Stimulated activated CD4-positive, alpha-beta T cell treated with anti-CD3 and anti-CD28 coated beads, Interleukin-1b, Interleukin-23, amount 100 ng/mL, for 1 hour (primary cell): ENCODE results near the gene CD163L1.
"Not testable (repeated sequence)": the region's sequence is repeated elsewhere in the genome, so short reads cannot be mapped to it uniquely, and the experiment has no call there.

Experiments
- DNase-seq, 2 donors: peaks; one replicate each; pipeline ENCODE4 v3.0.0-alpha.2; 2020; ENCODE audit warnings: low read depth in 2 of 2

The CD163L1 gene

DNA sequence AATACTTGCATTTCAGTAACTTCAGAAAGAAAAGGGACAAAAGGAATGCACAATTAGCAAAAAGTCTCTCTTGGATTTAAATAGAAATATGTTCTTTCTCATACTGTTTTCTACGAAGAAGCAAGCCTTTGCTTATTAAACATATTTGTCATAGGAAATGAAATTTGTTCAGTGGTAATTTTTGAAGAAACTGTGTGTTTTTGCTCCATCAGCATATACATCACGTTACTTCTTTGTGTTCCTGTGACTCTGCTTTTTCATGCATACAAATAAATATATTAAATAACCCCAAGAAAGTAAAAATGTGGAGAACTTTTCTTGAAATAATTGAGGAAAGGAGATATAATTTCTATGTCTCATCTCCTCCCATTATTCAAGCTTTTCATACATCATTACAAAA is 39.7 kb downstream of the CD163L1 start:
- no peak for DNase-seq

DNA sequence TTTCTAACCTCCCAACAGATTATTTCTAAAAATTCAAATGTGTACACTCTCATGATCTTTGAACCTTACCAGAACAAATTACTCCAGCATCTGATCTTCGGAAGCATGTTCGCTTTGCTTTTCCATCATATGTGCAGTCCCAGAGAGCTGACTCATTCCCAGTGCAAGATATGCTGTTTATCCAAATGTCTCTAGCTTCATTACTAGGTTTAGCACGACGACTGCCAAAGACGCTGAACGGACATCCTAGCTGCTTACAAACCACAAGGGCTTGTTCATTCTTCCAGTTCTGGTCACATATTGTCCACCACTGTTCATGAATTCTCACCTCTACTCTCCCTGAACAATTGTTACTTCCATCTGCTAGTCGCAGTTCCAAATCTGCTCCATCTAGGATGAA is 40.5 kb downstream of the CD163L1 start:
- DNase-seq: no peak

DNA sequence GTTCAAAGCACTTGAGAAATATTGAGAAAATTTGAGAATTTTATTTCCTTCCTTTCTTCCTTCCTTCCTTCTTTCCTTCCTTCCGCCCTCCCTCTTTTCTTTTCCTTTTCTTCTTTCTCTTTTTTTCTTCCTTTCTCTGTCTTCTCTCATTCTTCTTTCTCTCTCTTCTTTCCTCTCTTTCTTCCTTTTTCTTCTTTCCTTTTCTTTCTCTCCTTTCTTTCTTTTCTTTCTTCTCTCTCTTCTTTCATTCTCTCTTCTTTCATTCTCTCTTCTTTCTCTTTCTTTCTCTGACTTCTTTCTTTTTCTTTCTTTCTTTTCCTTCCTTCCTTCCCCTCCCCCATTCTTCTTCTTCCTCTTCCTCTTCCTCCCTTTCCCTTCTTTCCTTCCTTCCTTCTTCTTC is 44.9 kb downstream of the CD163L1 start:
- DNase-seq: no peak

DNA sequence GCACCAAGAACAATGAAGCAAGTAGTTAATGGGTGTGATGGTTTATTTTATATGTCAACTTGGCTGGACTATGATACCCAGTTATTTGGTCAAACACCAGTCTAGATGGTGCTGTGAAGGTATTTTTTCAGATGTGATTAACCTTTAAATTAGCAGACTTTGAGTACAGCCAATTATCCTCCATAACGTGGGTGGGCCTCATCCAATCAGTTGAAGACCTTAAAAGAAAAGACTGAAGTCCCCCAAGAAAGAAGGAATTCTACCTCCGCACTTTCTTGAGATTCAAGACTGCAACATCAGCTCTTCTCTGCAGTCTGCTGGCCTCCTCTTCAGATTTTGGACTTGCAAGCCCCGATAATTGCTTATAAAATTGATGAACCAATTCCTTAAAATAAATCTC is 47.5 kb downstream of the CD163L1 start:
- no peak for DNase-seq

DNA sequence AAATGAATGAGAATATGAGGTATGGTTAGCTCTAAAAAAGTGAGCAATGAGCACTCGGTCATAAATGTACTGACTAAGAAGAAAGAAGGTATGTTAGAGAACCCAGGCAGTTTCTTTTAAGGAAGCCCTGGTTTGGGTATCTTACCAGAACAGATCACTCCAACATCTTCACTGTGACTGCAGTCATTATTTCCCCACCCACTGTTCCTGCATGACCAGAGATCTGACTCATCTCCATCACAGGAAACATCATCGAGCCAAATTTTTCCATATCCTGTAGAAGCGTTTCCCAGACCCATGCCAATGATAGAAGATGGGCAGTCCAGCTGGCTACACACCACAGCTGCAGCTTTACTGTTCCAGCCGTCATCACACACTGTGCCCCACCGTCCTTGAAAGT is 48.0 kb downstream of the CD163L1 start:
- no peak for DNase-seq

- DNase-seq: no peak
Measured at GRCh38 chr12:7387289-7387688, 56.7 kb downstream of the CD163L1 start.

DNA sequence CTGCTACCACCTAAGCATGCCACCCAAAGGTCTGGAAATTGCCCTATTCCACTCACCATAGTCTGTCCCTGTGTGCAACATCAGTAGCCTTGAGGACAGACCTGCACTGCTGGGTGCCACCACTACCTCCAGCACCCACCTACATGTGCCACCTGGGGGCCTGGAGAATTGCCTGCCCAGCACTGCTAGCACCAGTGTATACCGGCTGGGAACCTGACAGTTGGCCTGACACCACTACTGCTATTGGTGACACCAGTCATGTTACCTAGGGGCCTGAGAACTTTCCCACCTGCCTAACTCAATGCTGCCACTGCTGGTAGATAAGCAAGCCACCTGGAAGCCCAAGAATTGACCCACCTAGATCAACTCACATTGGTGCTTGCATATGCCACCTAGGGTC is 60.8 kb downstream of the CD163L1 start:
- no peak for DNase-seq

GRCh38 chr12:7376196-7376595 is 67.8 kb downstream of the CD163L1 start:
- no peak for DNase-seq

DNA sequence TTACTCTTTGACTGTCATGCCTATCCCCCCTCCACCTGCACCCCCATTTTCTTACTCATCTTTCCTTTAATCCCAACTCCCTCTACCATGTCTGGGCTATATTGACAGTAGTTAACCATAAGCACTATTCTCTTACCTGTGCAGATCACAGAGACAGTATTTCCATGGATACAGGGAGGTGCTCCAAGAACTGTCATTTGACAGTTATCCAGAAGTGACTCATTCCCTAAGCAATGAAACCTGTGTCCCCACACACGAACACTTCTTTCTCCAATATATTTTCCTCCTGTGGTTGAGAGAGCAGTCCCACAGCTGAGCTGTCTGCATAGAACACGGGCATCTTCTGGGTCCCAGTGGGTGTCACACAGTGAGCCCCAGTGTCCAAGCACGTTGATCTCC is 68.8 kb downstream of the CD163L1 start:
- DNase-seq: no peak

- DNase-seq: no peak
Measured at GRCh38 chr12:7374423-7375144, 69.4 kb downstream of the CD163L1 start.

GRCh38 chr12:7373226-7373625 is 70.7 kb downstream of the CD163L1 start:
- DNase-seq: no peak

DNA sequence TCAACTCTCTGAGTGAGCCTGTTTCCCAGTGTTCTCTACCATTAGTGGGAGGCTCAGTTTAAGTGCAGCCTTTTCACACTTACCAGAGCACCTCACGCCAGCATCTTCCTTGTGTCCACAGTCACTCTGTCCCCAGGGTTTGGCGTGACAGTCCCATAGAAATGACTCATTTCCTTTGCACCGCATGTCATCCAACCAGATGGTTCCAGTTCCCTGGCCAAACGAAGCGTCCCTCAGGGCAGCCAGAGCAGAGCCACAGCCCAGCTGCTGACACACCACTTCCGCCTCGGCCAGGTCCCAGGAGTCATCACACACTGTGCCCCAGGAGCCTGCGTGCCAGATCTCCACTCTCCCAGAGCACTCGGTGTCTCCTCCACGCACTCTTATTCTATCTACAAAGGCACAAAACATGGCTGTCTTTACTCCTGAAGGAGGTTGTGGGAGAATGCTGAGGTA is 74.7 kb downstream of the CD163L1 start:
- no peak for DNase-seq

GRCh38 chr12:7362734-7363133 is 81.2 kb downstream of the CD163L1 start:
- no peak for DNase-seq

- no peak for DNase-seq
Measured at GRCh38 chr12:7361265-7361664, 82.7 kb downstream of the CD163L1 start.

DNA sequence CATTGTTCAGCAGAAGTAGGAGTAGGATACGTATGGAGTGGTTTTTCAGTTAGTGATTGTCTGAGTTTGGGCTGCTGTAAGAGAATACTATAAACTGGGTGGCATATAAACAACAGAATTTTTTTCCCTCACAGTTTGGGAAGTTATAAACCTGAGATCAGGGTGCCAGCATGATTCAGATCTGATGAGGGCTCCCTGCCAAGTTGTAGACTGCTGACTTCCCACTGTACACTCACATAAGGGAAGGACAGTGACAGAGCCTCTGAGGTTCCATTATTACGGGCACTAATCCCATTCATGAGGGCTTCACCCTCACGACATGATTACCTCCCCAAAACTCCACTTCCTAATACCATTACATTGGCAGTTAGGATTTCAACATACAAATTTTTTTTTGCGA is 89.4 kb downstream of the CD163L1 start:
- DNase-seq: no peak

- no peak for DNase-seq
Measured at GRCh38 chr12:7352661-7353060, 91.3 kb downstream of the CD163L1 start.

DNA sequence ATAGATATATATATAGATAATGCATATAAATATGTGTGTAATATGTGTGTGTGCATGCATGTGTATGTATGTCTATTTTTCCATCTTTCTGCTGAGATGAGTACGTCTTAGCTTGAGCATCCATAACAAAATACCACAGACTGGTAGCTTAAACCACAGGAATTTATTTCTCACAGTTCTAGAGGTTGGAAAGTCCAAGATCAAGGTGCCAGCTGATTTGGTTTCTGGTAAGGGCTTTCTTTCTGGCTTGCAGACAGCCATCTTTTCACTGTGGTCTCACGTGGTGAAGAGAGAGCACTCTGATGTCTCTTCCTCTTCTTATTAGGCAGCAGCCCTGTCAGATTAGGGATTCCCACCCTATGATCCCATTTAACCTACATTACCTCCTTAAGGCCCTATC is 92.8 kb downstream of the CD163L1 start:
- DNase-seq: no peak

DNA sequence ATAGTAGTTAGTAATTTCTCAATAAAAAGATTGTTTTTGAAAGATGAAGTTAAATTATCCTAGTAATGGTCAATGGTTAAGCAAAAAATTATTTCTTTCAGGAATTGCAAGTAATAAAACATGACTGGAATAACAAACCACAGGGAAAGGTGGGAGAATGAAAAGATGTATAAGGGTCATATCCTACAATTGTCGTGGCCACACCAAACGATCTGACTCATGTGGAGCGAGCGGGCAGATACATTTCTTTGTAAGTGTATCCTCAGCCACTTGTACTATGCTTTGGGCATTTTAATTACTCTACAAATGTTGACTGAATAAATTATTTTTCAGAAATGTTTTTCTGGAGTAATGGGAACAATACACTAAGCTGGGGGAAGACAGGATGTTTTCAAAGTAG is 94.5 kb downstream of the CD163L1 start:
- DNase-seq: no peak

DNA sequence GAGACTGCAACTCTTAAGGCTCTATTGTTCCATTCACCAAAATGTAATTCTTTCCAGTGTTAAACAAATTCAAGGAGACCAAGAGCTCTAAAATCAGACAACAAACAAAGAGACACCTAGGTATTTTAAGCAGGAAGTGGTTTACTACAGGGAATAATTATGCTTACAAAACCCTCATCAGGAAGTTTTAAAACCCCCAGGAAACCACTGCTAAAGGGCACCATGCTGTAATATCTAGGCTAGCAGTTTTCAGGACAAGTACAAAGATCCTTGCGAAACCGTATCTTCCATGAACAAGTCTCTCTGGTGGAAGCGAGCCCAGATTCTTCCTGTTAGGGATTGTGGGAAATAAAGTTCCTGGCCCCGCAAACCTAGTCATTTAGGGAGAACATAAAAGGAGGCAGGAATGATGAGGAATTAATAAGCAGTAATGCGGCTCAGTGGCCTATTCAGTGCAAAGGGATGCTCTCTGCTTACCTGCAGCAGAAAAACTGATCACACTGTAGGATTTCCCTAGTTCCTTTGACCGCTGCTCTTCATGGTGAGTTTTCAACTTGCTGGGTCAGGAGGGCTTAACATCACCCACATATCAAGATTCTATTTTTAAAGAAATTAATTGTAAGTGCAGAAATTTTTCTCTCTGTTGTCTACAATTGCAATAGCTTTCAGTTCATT is 97.3 kb downstream of the CD163L1 start:
- DNase-seq: no peak

DNA sequence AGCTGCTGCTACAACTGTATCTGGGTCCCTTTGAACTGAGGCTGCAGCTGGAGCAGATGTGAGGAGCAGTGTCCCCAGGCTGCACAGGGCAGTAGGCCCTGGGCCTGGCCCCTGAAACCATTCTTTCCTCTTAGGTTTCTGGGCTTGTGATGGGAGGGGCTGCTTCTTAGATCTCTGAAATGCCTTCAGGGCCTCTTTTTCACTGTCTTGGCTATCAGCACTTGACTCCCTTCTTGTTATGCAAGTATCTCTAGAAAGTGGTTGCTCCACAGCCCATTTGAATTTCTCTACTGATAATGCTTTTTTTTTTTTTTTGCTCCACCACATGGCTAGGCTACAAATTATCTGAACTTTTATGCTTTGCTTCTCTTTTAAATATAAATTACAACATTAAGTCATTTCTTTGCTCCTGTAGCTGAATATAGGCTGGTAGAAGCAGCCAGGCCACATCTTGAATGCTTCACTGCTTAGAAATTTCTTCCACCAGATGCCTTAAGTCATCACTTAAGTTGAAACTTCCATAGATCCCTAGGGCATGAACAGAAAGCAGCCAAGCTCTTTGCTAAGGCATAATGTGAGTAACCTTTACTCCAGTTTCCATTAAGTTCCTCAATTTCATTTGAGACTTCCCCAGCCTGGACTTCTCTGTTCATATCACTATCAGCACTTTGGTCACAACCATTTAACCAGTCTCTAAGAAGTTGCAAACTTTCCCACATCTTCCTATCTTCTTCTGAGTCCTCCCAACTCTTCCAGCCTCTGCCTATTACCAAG is 98.9 kb downstream of the CD163L1 start:
- DNase-seq: no peak

- DNase-seq: no peak
Measured at GRCh38 chr12:7339675-7340074, 104.3 kb downstream of the CD163L1 start.

DNA sequence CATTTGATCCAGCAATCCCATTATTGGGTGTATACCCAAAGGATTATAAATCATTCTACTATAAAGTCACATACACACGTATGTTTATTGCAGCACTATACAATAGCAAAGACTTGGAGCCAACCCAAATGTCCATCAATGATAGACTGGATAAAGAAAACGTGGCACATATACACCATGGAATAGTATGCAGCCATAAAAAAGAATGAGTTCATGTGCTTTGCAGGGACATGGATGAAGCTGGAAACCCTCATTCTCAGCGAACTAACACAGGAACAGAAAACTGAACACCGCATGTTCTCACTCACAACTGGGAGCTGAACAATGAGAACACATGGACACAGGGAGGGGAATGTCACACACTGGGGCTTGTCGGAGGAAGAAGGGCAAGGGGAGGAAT is 106.2 kb downstream of the CD163L1 start:
- DNase-seq: not testable (repeated sequence)

DNA sequence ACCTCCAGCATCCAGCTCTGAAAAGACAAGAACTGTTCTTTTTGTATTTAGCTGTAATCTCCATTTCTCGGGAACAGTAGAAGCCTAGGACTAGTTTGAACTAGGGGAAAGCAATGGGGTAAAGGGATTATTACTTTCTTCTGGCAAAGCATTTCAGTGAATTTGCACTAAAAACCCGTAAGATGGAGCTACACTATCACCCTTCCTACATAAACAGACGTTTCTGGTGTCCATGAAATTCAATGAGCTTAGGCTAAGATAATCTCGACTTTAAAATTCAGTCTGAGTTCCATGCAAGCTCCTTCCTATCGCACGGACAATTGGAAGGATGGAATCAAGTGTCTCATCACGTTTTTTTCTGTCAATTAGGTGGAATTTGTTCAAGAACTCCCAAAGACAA is 116.0 kb downstream of the CD163L1 start:
- no peak for DNase-seq
